Measurements from ENCODE around the gene GANC. TPM values are rescaled to one million over a fixed set of nuclear protein-coding genes. Genes with fewer than 3 reads are reported as not detected.
A peak's percentile ranks its signal among the peaks of the same experiment; 100 is the strongest.

Gene GANC
- total and polyA plus RNA-seq, 9 of the 15 experiments (the other 6 are each of a cell fraction or from before 2014, with no cell fraction given), result 10.9 to 19.0 (median 14.5) TPM

DNA sequence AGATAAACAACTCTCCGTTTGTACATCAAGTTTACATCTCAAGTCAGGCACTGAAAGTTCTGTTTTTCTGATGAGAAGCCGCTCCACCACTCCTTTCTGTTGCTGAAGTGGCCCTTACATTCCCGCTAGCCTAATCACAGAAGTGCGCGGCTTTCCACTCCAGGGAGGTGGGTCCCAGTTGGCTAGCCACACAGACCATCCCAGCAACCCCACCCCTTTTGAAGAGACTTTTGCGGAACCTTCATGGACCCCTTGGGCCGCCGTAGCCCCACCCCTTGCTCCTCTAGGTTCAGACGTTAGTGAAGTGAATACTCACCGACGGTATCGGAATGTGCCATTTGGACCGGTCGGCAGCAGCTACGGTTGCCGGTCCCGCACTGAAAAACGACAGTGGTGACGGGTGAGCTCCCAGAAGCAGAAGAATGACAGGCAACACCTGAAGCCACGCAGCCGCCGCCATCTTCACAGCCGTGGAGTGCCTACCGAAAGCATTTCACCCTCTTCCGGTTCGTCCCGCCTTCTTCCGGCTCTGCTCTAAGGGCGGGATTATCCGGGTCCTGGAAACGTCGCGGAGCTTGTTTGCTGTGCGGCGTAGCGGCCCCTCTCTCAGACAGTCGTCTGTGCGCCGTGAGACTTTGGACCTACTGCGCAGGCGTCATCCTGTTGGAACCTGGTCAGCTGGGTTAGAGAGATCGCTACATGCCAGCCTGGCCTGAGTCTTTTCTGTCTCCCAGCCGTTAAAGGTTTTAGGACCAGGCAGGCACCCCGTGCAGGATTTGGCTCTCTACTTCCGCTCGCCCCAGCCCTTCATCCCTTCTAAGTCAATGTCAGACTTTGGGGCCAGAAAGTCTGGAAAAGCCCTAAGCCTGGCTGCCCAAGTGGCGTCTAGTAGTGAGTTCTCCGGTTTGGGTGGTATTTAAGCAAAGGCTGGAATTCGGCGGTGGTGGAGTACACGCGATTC is at the start of gene GANC, which contains the start of gene TMEM87A (continued):
- TF ChIP-seq ETV5 (CRISPR knock-in tag; IDR thresholded peaks at IDR 0.05; ENCODE audit: low read depth) (peak; percentile 91), HNRNPL (IDR thresholded peaks at IDR 0.05; ENCODE audit: low read depth, low read length) (no peak), RAD51 (IDR thresholded peaks at IDR 0.05; ENCODE audit: borderline replicate concordance, low read depth) (no peak), NCOR1 (IDR thresholded peaks at IDR 0.05) (peak; percentile 29; the same call in 1 of the 2 replicates), FOXJ2 (tag; IDR thresholded peaks at IDR 0.05) (no peak), ARID2 (IDR thresholded peaks at IDR 0.05) (no peak), CBFB (CRISPR knock-in tag; IDR thresholded peaks at IDR 0.05) (no peak), ZNF717 (CRISPR knock-in tag; IDR thresholded peaks at IDR 0.05) (no peak), ZNF184 (CRISPR knock-in tag; IDR thresholded peaks at IDR 0.05) (no peak), PHB (CRISPR knock-in tag; IDR thresholded peaks at IDR 0.05) (no peak), PML (IDR thresholded peaks at IDR 0.05; ENCODE audit: low read length) (peak; percentile 84), RFX5 (IDR thresholded peaks at IDR 0.05; ENCODE audit: low read depth, low read length) (no peak)
- TF ChIP-seq, protein P1, sequence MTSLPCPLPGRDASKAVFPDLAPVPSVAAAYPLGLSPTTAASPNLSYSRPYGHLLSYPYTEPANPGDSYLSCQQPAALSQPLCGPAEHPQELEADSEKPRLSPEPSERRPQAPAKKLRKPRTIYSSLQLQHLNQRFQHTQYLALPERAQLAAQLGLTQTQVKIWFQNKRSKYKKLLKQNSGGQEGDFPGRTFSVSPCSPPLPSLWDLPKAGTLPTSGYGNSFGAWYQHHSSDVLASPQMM (CRISPR knock-in tag; IDR thresholded peaks at IDR 0.05), result no peak
- TF ChIP-seq, protein P2, sequence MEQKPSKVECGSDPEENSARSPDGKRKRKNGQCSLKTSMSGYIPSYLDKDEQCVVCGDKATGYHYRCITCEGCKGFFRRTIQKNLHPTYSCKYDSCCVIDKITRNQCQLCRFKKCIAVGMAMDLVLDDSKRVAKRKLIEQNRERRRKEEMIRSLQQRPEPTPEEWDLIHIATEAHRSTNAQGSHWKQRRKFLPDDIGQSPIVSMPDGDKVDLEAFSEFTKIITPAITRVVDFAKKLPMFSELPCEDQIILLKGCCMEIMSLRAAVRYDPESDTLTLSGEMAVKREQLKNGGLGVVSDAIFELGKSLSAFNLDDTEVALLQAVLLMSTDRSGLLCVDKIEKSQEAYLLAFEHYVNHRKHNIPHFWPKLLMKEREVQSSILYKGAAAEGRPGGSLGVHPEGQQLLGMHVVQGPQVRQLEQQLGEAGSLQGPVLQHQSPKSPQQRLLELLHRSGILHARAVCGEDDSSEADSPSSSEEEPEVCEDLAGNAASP (IDR thresholded peaks at IDR 0.05), result no peak
- TF ChIP-seq, protein P3, sequence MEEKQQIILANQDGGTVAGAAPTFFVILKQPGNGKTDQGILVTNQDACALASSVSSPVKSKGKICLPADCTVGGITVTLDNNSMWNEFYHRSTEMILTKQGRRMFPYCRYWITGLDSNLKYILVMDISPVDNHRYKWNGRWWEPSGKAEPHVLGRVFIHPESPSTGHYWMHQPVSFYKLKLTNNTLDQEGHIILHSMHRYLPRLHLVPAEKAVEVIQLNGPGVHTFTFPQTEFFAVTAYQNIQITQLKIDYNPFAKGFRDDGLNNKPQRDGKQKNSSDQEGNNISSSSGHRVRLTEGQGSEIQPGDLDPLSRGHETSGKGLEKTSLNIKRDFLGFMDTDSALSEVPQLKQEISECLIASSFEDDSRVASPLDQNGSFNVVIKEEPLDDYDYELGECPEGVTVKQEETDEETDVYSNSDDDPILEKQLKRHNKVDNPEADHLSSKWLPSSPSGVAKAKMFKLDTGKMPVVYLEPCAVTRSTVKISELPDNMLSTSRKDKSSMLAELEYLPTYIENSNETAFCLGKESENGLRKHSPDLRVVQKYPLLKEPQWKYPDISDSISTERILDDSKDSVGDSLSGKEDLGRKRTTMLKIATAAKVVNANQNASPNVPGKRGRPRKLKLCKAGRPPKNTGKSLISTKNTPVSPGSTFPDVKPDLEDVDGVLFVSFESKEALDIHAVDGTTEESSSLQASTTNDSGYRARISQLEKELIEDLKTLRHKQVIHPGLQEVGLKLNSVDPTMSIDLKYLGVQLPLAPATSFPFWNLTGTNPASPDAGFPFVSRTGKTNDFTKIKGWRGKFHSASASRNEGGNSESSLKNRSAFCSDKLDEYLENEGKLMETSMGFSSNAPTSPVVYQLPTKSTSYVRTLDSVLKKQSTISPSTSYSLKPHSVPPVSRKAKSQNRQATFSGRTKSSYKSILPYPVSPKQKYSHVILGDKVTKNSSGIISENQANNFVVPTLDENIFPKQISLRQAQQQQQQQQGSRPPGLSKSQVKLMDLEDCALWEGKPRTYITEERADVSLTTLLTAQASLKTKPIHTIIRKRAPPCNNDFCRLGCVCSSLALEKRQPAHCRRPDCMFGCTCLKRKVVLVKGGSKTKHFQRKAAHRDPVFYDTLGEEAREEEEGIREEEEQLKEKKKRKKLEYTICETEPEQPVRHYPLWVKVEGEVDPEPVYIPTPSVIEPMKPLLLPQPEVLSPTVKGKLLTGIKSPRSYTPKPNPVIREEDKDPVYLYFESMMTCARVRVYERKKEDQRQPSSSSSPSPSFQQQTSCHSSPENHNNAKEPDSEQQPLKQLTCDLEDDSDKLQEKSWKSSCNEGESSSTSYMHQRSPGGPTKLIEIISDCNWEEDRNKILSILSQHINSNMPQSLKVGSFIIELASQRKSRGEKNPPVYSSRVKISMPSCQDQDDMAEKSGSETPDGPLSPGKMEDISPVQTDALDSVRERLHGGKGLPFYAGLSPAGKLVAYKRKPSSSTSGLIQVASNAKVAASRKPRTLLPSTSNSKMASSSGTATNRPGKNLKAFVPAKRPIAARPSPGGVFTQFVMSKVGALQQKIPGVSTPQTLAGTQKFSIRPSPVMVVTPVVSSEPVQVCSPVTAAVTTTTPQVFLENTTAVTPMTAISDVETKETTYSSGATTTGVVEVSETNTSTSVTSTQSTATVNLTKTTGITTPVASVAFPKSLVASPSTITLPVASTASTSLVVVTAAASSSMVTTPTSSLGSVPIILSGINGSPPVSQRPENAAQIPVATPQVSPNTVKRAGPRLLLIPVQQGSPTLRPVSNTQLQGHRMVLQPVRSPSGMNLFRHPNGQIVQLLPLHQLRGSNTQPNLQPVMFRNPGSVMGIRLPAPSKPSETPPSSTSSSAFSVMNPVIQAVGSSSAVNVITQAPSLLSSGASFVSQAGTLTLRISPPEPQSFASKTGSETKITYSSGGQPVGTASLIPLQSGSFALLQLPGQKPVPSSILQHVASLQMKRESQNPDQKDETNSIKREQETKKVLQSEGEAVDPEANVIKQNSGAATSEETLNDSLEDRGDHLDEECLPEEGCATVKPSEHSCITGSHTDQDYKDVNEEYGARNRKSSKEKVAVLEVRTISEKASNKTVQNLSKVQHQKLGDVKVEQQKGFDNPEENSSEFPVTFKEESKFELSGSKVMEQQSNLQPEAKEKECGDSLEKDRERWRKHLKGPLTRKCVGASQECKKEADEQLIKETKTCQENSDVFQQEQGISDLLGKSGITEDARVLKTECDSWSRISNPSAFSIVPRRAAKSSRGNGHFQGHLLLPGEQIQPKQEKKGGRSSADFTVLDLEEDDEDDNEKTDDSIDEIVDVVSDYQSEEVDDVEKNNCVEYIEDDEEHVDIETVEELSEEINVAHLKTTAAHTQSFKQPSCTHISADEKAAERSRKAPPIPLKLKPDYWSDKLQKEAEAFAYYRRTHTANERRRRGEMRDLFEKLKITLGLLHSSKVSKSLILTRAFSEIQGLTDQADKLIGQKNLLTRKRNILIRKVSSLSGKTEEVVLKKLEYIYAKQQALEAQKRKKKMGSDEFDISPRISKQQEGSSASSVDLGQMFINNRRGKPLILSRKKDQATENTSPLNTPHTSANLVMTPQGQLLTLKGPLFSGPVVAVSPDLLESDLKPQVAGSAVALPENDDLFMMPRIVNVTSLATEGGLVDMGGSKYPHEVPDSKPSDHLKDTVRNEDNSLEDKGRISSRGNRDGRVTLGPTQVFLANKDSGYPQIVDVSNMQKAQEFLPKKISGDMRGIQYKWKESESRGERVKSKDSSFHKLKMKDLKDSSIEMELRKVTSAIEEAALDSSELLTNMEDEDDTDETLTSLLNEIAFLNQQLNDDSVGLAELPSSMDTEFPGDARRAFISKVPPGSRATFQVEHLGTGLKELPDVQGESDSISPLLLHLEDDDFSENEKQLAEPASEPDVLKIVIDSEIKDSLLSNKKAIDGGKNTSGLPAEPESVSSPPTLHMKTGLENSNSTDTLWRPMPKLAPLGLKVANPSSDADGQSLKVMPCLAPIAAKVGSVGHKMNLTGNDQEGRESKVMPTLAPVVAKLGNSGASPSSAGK (IDR thresholded peaks at IDR 0.05), result peak; percentile 40; the same call in 1 of the 2 replicates
